Measurements from ENCODE around the gene ZNF426.
"Not testable (repeated sequence)": the region's sequence is repeated elsewhere in the genome, so short reads cannot be mapped to it uniquely, and the experiment has no call there.

- TF ChIP-seq, protein P1, sequence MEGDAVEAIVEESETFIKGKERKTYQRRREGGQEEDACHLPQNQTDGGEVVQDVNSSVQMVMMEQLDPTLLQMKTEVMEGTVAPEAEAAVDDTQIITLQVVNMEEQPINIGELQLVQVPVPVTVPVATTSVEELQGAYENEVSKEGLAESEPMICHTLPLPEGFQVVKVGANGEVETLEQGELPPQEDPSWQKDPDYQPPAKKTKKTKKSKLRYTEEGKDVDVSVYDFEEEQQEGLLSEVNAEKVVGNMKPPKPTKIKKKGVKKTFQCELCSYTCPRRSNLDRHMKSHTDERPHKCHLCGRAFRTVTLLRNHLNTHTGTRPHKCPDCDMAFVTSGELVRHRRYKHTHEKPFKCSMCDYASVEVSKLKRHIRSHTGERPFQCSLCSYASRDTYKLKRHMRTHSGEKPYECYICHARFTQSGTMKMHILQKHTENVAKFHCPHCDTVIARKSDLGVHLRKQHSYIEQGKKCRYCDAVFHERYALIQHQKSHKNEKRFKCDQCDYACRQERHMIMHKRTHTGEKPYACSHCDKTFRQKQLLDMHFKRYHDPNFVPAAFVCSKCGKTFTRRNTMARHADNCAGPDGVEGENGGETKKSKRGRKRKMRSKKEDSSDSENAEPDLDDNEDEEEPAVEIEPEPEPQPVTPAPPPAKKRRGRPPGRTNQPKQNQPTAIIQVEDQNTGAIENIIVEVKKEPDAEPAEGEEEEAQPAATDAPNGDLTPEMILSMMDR (IDR thresholded peaks at IDR 0.05), result not testable (repeated sequence)
- not testable (repeated sequence) for TF ChIP-seq POLR2A, EP300, POLR2AphosphoS5 (IDR thresholded peaks at IDR 0.05)
These were observed 43.8 kb upstream of the ZNF426 start for GRCh38 chr19:9582081-9582725.
